Activated naive CD8-positive, alpha-beta T cell (primary cell): Measurements from ENCODE around the gene LRRTM2.
"Not testable (repeated sequence)": the region's sequence is repeated elsewhere in the genome, so short reads cannot be mapped to it uniquely, and the experiment has no call there.

ENCODE experiments used
- H3K27ac Mint-ChIP-seq: one replicate; pipeline ENCODE4 v1.8.0; 2021; ENCODE audit warnings: mixed read lengths
- H3K27me3 Mint-ChIP-seq: one replicate; pipeline ENCODE4 v1.8.0; 2021; ENCODE audit warnings: mixed read lengths
- H3K36me3 Mint-ChIP-seq: one replicate; pipeline ENCODE4 v1.8.0; 2021; ENCODE audit warnings: mixed read lengths
- H3K4me1 Mint-ChIP-seq: one replicate; pipeline ENCODE4 v1.8.0; 2021; ENCODE audit warnings: low read depth, mixed read lengths
- H3K4me3 Mint-ChIP-seq: one replicate; pipeline ENCODE4 v1.8.0; 2021; ENCODE audit warnings: mild to moderate bottlenecking, mixed read lengths
- H3K9me3 Mint-ChIP-seq: one replicate; pipeline ENCODE4 v1.8.0; 2021; ENCODE audit warnings: low read depth, mixed read lengths

The LRRTM2 gene

GRCh38 chr5:138837160-138837559 is 38.0 kb downstream of the LRRTM2 start:
- no peak overlapping the region for H3K27ac Mint-ChIP-seq
- H3K36me3 Mint-ChIP-seq, result no peaks in the 10 kb centered on the region
- no peaks in the 10 kb centered on the region for H3K9me3 Mint-ChIP-seq
- H3K27me3 Mint-ChIP-seq, result peaks cover 7% of the 10 kb centered on the region
- no peaks in the 10 kb centered on the region for H3K4me1 Mint-ChIP-seq
- H3K4me3 Mint-ChIP-seq, result no peak overlapping the region

DNA sequence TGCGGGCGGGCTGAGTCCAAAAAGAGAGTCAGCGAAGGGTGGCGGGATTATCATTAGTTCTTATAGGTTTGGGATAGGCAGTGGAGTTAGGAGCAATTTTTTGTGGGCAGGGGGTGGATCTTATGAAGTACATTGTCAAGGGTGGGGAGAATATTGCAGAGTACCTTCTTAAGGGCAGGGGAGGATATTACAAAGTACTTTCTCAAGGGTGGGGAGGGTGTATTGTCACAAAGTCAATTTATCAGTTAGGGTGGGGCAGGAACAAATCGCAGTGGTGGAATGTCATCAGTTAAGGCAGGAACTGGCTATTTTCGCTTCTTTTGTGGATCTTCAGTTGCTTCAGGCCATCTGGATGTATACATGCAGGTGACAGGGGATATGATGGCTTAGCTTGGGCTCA is 40.3 kb downstream of the LRRTM2 start:
- H3K27me3 Mint-ChIP-seq, H3K27ac Mint-ChIP-seq, H3K36me3 Mint-ChIP-seq, H3K4me1 Mint-ChIP-seq, H3K9me3 Mint-ChIP-seq, H3K4me3 Mint-ChIP-seq: not testable (repeated sequence)

DNA sequence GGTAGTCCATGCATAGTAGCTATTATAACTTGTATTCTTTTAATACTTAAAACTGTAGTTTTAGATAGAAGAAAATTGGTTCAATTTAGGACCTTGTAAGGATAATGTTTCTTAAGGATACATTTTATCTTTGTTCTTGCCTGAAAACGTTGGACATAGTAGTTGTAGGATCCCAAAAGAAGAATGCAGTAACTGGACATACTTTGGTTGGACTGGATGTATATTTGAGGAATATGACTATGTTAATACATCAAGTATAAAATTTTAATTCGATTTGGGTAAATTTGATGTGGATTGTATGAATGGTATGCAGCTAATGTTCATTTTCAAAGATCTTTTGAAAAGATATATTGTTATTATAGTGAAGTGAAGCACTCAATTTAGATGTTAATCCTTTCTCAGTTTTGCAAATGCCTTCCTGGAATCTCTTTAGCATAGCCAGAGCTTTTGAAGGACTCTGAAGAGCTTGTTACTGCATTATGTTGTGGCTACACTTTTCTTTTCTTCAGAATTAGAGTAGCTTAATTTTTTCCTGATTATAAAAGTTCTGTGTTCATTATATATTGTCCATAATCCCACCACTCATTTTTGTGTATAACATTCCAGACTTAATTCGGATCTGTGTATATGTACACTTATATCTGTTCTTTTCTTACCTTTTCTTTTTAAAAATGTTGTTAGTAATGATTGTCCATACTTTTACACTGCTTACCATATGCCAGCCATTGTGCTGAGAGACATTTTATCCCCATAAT is 41.2 kb downstream of the LRRTM2 start:
- no peaks in the 10 kb centered on the region for H3K4me1 Mint-ChIP-seq
- H3K36me3 Mint-ChIP-seq, result no peaks in the 10 kb centered on the region
- H3K27me3 Mint-ChIP-seq, result peaks cover 11% of the 10 kb centered on the region
- H3K9me3 Mint-ChIP-seq, result no peaks in the 10 kb centered on the region
- no peak overlapping the region for H3K4me3 Mint-ChIP-seq
- H3K27ac Mint-ChIP-seq, result no peak overlapping the region

GRCh38 chr5:138833080-138833479 is 42.1 kb downstream of the LRRTM2 start:
- Mint-ChIP-seq H3K9me3 (no peaks in the 10 kb centered on the region), H3K36me3 (no peaks in the 10 kb centered on the region), H3K27me3 (peaks cover 9% of the 10 kb centered on the region), H3K4me3 (no peak overlapping the region), H3K4me1 (no peaks in the 10 kb centered on the region), H3K27ac (no peak overlapping the region)

DNA sequence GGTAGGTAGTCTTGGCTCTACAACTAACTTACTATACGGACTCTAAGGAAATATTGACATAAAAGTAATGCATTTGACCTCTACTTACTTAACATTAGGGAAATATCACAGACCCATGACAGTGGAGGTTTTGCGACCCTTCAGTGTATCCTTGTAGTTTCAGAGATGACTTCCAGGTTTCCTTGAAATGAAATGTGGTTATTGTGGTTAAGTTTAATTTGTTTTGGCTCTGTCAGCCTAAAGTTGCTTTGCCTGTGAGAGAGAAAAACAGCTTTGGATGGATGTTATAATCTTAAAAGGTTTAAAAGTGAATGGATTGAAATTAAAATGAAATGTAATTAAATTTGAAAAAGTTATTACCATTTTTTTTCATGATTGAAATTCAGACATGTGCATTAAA is 42.9 kb downstream of the LRRTM2 start:
- Mint-ChIP-seq H3K4me3 (no peak overlapping the region), H3K4me1 (no peaks in the 10 kb centered on the region), H3K9me3 (no peaks in the 10 kb centered on the region), H3K27me3 (peaks cover 9% of the 10 kb centered on the region), H3K27ac (no peak overlapping the region), H3K36me3 (no peaks in the 10 kb centered on the region)

- H3K36me3 Mint-ChIP-seq, result no peaks in the 10 kb centered on the region
- peaks cover 9% of the 10 kb centered on the region for H3K27me3 Mint-ChIP-seq
- no peaks in the 10 kb centered on the region for H3K4me1 Mint-ChIP-seq
- H3K9me3 Mint-ChIP-seq, result no peaks in the 10 kb centered on the region
- no peak overlapping the region for H3K4me3 Mint-ChIP-seq
- H3K27ac Mint-ChIP-seq, result no peak overlapping the region
These were observed 43.4 kb downstream of the LRRTM2 start for GRCh38 chr5:138831703-138832102.

- Mint-ChIP-seq H3K27ac (no peak overlapping the region), H3K9me3 (no peaks in the 10 kb centered on the region), H3K4me1 (peaks cover 3% of the 10 kb centered on the region), H3K36me3 (no peaks in the 10 kb centered on the region), H3K27me3 (peaks cover 4% of the 10 kb centered on the region), H3K4me3 (no peak overlapping the region)
These were observed 45.8 kb downstream of the LRRTM2 start for GRCh38 chr5:138829341-138829740.

- Mint-ChIP-seq H3K36me3 (no peaks in the 10 kb centered on the region), H3K9me3 (no peaks in the 10 kb centered on the region), H3K27me3 (peaks cover 7% of the 10 kb centered on the region), H3K4me3 (no peak overlapping the region), H3K4me1 (peaks cover 3% of the 10 kb centered on the region), H3K27ac (no peak overlapping the region)
These were observed 46.6 kb downstream of the LRRTM2 start for GRCh38 chr5:138828556-138828955.

GRCh38 chr5:138824924-138825863 is 49.9 kb downstream of the LRRTM2 start:
- Mint-ChIP-seq H3K27me3 (peaks cover 23% of the 10 kb centered on the region), H3K4me1 (peaks cover 3% of the 10 kb centered on the region), H3K9me3 (no peaks in the 10 kb centered on the region), H3K4me3 (no peak overlapping the region), H3K27ac (no peak overlapping the region), H3K36me3 (no peaks in the 10 kb centered on the region)

GRCh38 chr5:138824516-138824915 is 50.6 kb downstream of the LRRTM2 start:
- peaks cover 3% of the 10 kb centered on the region for H3K4me1 Mint-ChIP-seq
- H3K27me3 Mint-ChIP-seq, result peaks cover 25% of the 10 kb centered on the region
- H3K36me3 Mint-ChIP-seq, result no peaks in the 10 kb centered on the region
- no peak overlapping the region for H3K27ac Mint-ChIP-seq
- H3K9me3 Mint-ChIP-seq, result no peaks in the 10 kb centered on the region
- no peak overlapping the region for H3K4me3 Mint-ChIP-seq

- Mint-ChIP-seq H3K4me3 (no peak overlapping the region), H3K27me3 (peaks cover 25% of the 10 kb centered on the region), H3K4me1 (peaks cover 3% of the 10 kb centered on the region), H3K27ac (no peak overlapping the region), H3K9me3 (no peaks in the 10 kb centered on the region), H3K36me3 (no peaks in the 10 kb centered on the region)
These were observed 54.4 kb downstream of the LRRTM2 start for GRCh38 chr5:138820695-138821094.

- H3K4me3 Mint-ChIP-seq, result no peak overlapping the region
- no peak overlapping the region for H3K27ac Mint-ChIP-seq
- H3K4me1 Mint-ChIP-seq, result no peaks in the 10 kb centered on the region
These were observed 56.1 kb downstream of the LRRTM2 start for GRCh38 chr5:138819081-138819480.

More at GRCh38 chr5:138819081-138819480, 56.1 kb downstream of the LRRTM2 start:
- no peaks in the 10 kb centered on the region for H3K9me3 Mint-ChIP-seq
- H3K36me3 Mint-ChIP-seq, result peaks cover 4% of the 10 kb centered on the region
- peaks cover 24% of the 10 kb centered on the region for H3K27me3 Mint-ChIP-seq
